ENCODE data around the gene RGL1.

- TF ChIP-seq DPF2 (IDR thresholded peaks at IDR 0.05) (no peak), CTCF (IDR thresholded peaks at IDR 0.05 in 2 of 3, conservative IDR thresholded peaks at IDR 0.05 in 1 of 3; ENCODE audit: insufficient read depth in 2 of 3, low read depth in 1 of 3, low read length in 3 of 3) (no peak), ZNF561 (CRISPR knock-in tag; conservative IDR thresholded peaks at IDR 0.05) (no peak), AFF4 (CRISPR knock-in tag; IDR thresholded peaks at IDR 0.05) (no peak), GABPA (tag; conservative IDR thresholded peaks at IDR 0.05; ENCODE audit: low read depth) (no peak)
- TF ChIP-seq, protein P1, sequence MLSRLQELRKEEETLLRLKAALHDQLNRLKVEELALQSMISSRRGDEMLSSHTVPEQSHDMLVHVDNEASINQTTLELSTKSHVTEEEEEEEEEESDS (CRISPR knock-in tag; IDR thresholded peaks at IDR 0.05), result no peak
These were observed 2.7 kb downstream of the RGL1 start for GRCh38 chr1:183807549-183808168.

All from K562 (cell line).